B cell (primary cell): ENCODE measurements around the gene TBC1D12. TPM values are rescaled to one million over a fixed set of nuclear protein-coding genes. Genes with fewer than 3 reads are reported as not detected.

Experiments used
- ATAC-seq: fragments of 200-7000 bp; cut with Tn5 transposase; one replicate; pipeline ENCODE4 v1.10.0; 2021; ENCODE audit warnings: low read depth, mild to moderate bottlenecking, moderate number of reproducible peaks, moderate library complexity
- CTCF ChIA-PET: fragments of 350-600 bp; sonication (Branson Sonifier 250); formaldehyde crosslinking; loops from one replicate; lab custom pipeline; 2021; ENCODE audit warnings: antibody characterized with exemption, inconsistent platforms; lab: Charles Lee
- POLR2A ChIA-PET: fragments of 350-600 bp; sonication (Branson Sonifier 250); formaldehyde crosslinking; loops from one replicate; lab custom pipeline; 2021; ENCODE audit warnings: antibody characterized with exemption; lab: Charles Lee
- DNase-seq: peaks from one replicate; pipeline ENCODE4 v3.0.0; 2013
- H2AFZ ChIP-seq: 2 replicates; pipeline ENCODE4 v1.6.1; 2012; ENCODE audit warnings: mild to moderate bottlenecking, low read depth, low read length; ENCODE audit not compliant: insufficient read depth, poor library complexity, severe bottlenecking
- H3K27ac ChIP-seq, 2 donors: 1 replicate in 1 of 2; 2 replicates in 1 of 2; pipeline ENCODE4 v1.5.1; 2012 to 2013; ENCODE audit warnings: low read length in 2 of 2, mild to moderate bottlenecking in 2 of 2, moderate library complexity in 1 of 2
- H3K27me3 ChIP-seq, 4 experiments: fragments of 200-600 bp in 1 of 4; sonication (generic) in 1 of 4; replicated peaks in 1 of 4; 1 replicate in 2 of 4; 2 replicates in 2 of 4; pipeline versions ENCODE4 v1.6.1 to v1.7.0; 2013 to 2016; ENCODE audit warnings: low read length in 3 of 4, mild to moderate bottlenecking in 2 of 4, mixed read lengths in 1 of 4, moderate library complexity in 1 of 4; ENCODE audit not compliant: insufficient read depth in 4 of 4, control insufficient read depth in 3 of 4; ENCODE audit errors: control extremely low read depth in 1 of 4
- H3K36me3 ChIP-seq, 2 experiments: replicated peaks in 1 of 2; 1 replicate in 1 of 2; 2 replicates in 1 of 2; pipeline versions ENCODE4 v1.6.1 to v1.7.1; 2013; ENCODE audit warnings: low read length in 1 of 2; ENCODE audit not compliant: insufficient read depth in 2 of 2, control insufficient read depth in 1 of 2; ENCODE audit errors: control extremely low read depth in 1 of 2, extremely low read depth in 1 of 2
- H3K4me1 ChIP-seq, 2 donors: fragments of 200-600 bp in 1 of 2; sonication (generic) in 1 of 2; 1 replicate in 1 of 2; 2 replicates in 1 of 2; pipeline versions ENCODE4 v1.5.1 to v1.6.1; 2013 to 2017; ENCODE audit warnings: low read length in 2 of 2; ENCODE audit not compliant: control insufficient read depth in 2 of 2, insufficient read depth in 2 of 2
- H3K4me2 ChIP-seq: replicated peaks from 2 replicates; pipeline ENCODE3; 2012; ENCODE audit warnings: mild to moderate bottlenecking, low read depth, low read length; ENCODE audit not compliant: poor library complexity, severe bottlenecking
- H3K4me3 ChIP-seq, 5 experiments: fragments of 200-600 bp in 1 of 5; sonication (generic) in 1 of 5; 1 replicate in 3 of 5; 2 replicates in 2 of 5; pipeline versions ENCODE4 v1.5.1 to v1.7.0; 2011 to 2016; ENCODE audit warnings: low read length in 4 of 5, mild to moderate bottlenecking in 4 of 5, low read depth in 2 of 5, control low read depth in 1 of 5, moderate library complexity in 1 of 5; ENCODE audit not compliant: insufficient read depth in 1 of 5; ENCODE audit errors: control extremely low read depth in 1 of 5, extremely low read depth in 1 of 5
- H3K79me2 ChIP-seq: fragments of 200-600 bp; sonication (generic); one replicate; pipeline ENCODE4 v1.6.0; 2016; ENCODE audit warnings: low read length; ENCODE audit not compliant: control insufficient read depth, insufficient read depth
- H3K9ac ChIP-seq: fragments of 200-600 bp; sonication (generic); 2 replicates; pipeline ENCODE4 v1.6.1; 2017; ENCODE audit warnings: mild to moderate bottlenecking, low read length, moderate library complexity
- H3K9me3 ChIP-seq, 3 donors: one replicate each; pipeline versions ENCODE4 v1.6.1 to v1.7.1; 2013; ENCODE audit warnings: low read length in 2 of 3; ENCODE audit not compliant: control insufficient read depth in 2 of 3, insufficient read depth in 1 of 3; ENCODE audit errors: control extremely low read depth in 1 of 3
- H4K20me1 ChIP-seq: 2 replicates; pipeline ENCODE4 v1.6.0; 2012; ENCODE audit warnings: mild to moderate bottlenecking, low read length; ENCODE audit not compliant: insufficient read depth, control insufficient read depth, poor library complexity, severe bottlenecking
- H3K27ac Mint-ChIP-seq: one replicate; pipeline ENCODE4 v1.8.0; 2021; ENCODE audit warnings: mixed read lengths
- H3K27me3 Mint-ChIP-seq: one replicate; pipeline ENCODE4 v1.8.0; 2021; ENCODE audit warnings: mixed read lengths
- H3K4me1 Mint-ChIP-seq: one replicate; pipeline ENCODE4 v1.8.0; 2021; ENCODE audit warnings: mixed read lengths
- H3K4me3 Mint-ChIP-seq: one replicate; pipeline ENCODE4 v1.8.0; 2021; ENCODE audit warnings: mixed read lengths
- H3K9me3 Mint-ChIP-seq: one replicate; pipeline ENCODE4 v1.8.0; 2022; ENCODE audit warnings: mixed read lengths; ENCODE audit not compliant: insufficient read depth
- CTCF ChIP-seq: fragments of 200-600 bp; IDR thresholded peaks from one replicate; pipeline ENCODE4 v1.8.0; 2022; ENCODE audit warnings: antibody characterized with exemption, mild to moderate bottlenecking
- EZH2 ChIP-seq: IDR thresholded peaks from 2 replicates; pipeline ENCODE4 v1.6.1; 2012; ENCODE audit warnings: borderline replicate concordance, low read depth, mild to moderate bottlenecking, moderate library complexity, low read length; ENCODE audit not compliant: insufficient read depth, poor library complexity, severe bottlenecking
- WGBS: methylation state at CpG from one replicate; pipeline ENCODE4 v1.1.5; 2013; ENCODE audit warnings: missing lambda C conversion rate; ENCODE audit not compliant: insufficient coverage; 5-methylcytosine and 5-hydroxymethylcytosine counted together
- intact Hi-C: fragments of 100-400 bp; cut with micrococcal nuclease; formaldehyde crosslinking; loops from one replicate; pipeline ENCODE4 v1.10.0; 2022
- polyA plus RNA-seq: library from polyadenylated mRNA; depleted of rRNA; stranded (reverse); fragments of >200 nt; gene quantifications from 2 replicates; pipeline ENCODE4 v1.2.3, GENCODE V29; 2012
- total RNA-seq, 2 donors: library from RNA; stranded (reverse); fragments of 120-200 nt in 1 of 2; gene quantifications; 1 replicate in 1 of 2; 2 replicates in 1 of 2; pipeline versions ENCODE4 v1.2.3 to v1.2.4, GENCODE V29; 2013 to 2022

The TBC1D12 gene
- total and polyA plus RNA-seq, 2 donors (not counting 1 experiment from before 2014, with no cell fraction given): 3.1 to 9.3 TPM

GRCh38 chr10:94407668-94408067 is 5.3 kb downstream of the TBC1D12 start:
- 87% methylated on average over 3 of the region's 3 CpGs for WGBS
- peaks cover 49% of the 10 kb centered on the region for H3K79me2 ChIP-seq
- CTCF ChIA-PET: interaction anchor here (0.7 to 4.5 kb wide), 2 partner anchors 36 to 88 kb away, joined by 3 to 23 read pairs; no protein-coding TSS in a partner anchor
- H3K27ac ChIP-seq: no peak overlapping the region
- Mint-ChIP-seq H3K27ac (no peak overlapping the region), H3K9me3 (no peaks in the 10 kb centered on the region), H3K27me3 (peaks cover 12% of the 10 kb centered on the region), H3K4me1 (peaks cover 12% of the 10 kb centered on the region), H3K4me3 (no peak overlapping the region)
- no peaks in the 10 kb centered on the region for H4K20me1 ChIP-seq
- POLR2A ChIA-PET: no interaction called here
- no peak overlapping the region for H3K4me3 ChIP-seq
- TF ChIP-seq CTCF (no peak), EZH2 (no peak)
- ATAC-seq (no peak), DNase-seq (no peak)
- peaks cover 7 to 9% of the 10 kb centered on the region in 2 donors for H3K4me1 ChIP-seq
- no peaks in the 10 kb centered on the region for H3K36me3 ChIP-seq
- H3K9ac ChIP-seq: no peak overlapping the region
- peaks cover 0 to 6% (median 2%) of the 10 kb centered on the region in 4 experiments for H3K27me3 ChIP-seq
- H3K9me3 ChIP-seq: peaks cover 0 to 1% (median 0%) of the 10 kb centered on the region in 3 donors
- H2AFZ ChIP-seq: no peak overlapping the region
- intact Hi-C loops: loop anchor here (10.0 kb wide), 1 partner anchor 63 kb away; no protein-coding TSS in a partner anchor
- H3K4me2 ChIP-seq: no peak overlapping the region

- H3K36me3 ChIP-seq: no peaks in the 10 kb centered on the region
- intact Hi-C loops: loop anchor here (10.0 kb wide), 1 partner anchor 64 kb away; no protein-coding TSS in a partner anchor
- POLR2A ChIA-PET: no interaction called here
- DNase-seq: no peak
- Mint-ChIP-seq H3K4me3 (no peak overlapping the region), H3K4me1 (peaks cover 8% of the 10 kb centered on the region), H3K27ac (no peak overlapping the region), H3K27me3 (peaks cover 12% of the 10 kb centered on the region), H3K9me3 (no peaks in the 10 kb centered on the region)
- no peak overlapping the region for H2AFZ ChIP-seq
- H3K9me3 ChIP-seq: peaks cover 0 to 1% (median 0%) of the 10 kb centered on the region in 3 donors
- no peak overlapping the region for H3K4me3 ChIP-seq
- 100% methylated on average over 1 of the region's 7 CpGs for WGBS
- peaks cover 0 to 6% (median 2%) of the 10 kb centered on the region in 4 experiments for H3K27me3 ChIP-seq
- H4K20me1 ChIP-seq: no peaks in the 10 kb centered on the region
- H3K4me2 ChIP-seq: no peak overlapping the region
- H3K79me2 ChIP-seq: peaks cover 49% of the 10 kb centered on the region
- ATAC-seq: no peak
- no peak for TF ChIP-seq CTCF
- no peak for TF ChIP-seq EZH2
- H3K9ac ChIP-seq: no peak overlapping the region
- CTCF ChIA-PET: interaction anchor here (4.5 kb wide), 1 partner anchor 35 kb away, joined by 23 read pairs; no protein-coding TSS in a partner anchor
- H3K27ac ChIP-seq: no peak overlapping the region
- H3K4me1 ChIP-seq: peaks cover 4 to 6% of the 10 kb centered on the region in 2 donors
Measured at GRCh38 chr10:94409021-94409657, 6.8 kb downstream of the TBC1D12 start.
